Stimulated activated naive B cell treated with anti-CD40 and anti-IgM and Interleukin-4, amounts not matched to agents 10 μg/mL and 1 μg/mL and 100 μg/mL, for 72 hours (primary cell): ENCODE data around the gene RNF130.
A peak's percentile ranks its signal among the peaks of the same experiment; 100 is the strongest.
"Not testable (repeated sequence)": the region's sequence is repeated elsewhere in the genome, so short reads cannot be mapped to it uniquely, and the experiment has no call there.

Experiments
- ATAC-seq, 2 donors: fragments of 150-1000 bp; cut with Tn5 transposase; replicated peaks; 2 replicates each; pipeline ENCODE4 v1.10.0; 2021; ENCODE audit warnings: moderate library complexity in 1 of 2
- DNase-seq: peaks from one replicate; pipeline ENCODE4 v3.0.0; 2021
- H3K27ac Mint-ChIP-seq: one replicate; pipeline ENCODE4 v1.8.0; 2022; ENCODE audit warnings: mild to moderate bottlenecking, mixed read lengths
- H3K27me3 Mint-ChIP-seq, 2 donors: one replicate each; pipeline ENCODE4 v1.8.0; 2022; ENCODE audit warnings: mixed read lengths in 2 of 2
- H3K36me3 Mint-ChIP-seq, 2 donors: one replicate each; pipeline ENCODE4 v1.8.0; 2022; ENCODE audit warnings: mixed read lengths in 2 of 2, mild to moderate bottlenecking in 1 of 2
- H3K4me1 Mint-ChIP-seq, 2 donors: one replicate each; pipeline ENCODE4 v1.8.0; 2022; ENCODE audit warnings: mixed read lengths in 2 of 2, mild to moderate bottlenecking in 1 of 2
- H3K4me3 Mint-ChIP-seq, 2 donors: one replicate each; pipeline ENCODE4 v1.8.0; 2022; ENCODE audit warnings: mild to moderate bottlenecking in 2 of 2, mixed read lengths in 2 of 2, moderate library complexity in 1 of 2
- H3K9me3 Mint-ChIP-seq, 2 donors: one replicate each; pipeline ENCODE4 v1.8.0; 2022; ENCODE audit warnings: mixed read lengths in 2 of 2, mild to moderate bottlenecking in 1 of 2

The RNF130 gene

DNA sequence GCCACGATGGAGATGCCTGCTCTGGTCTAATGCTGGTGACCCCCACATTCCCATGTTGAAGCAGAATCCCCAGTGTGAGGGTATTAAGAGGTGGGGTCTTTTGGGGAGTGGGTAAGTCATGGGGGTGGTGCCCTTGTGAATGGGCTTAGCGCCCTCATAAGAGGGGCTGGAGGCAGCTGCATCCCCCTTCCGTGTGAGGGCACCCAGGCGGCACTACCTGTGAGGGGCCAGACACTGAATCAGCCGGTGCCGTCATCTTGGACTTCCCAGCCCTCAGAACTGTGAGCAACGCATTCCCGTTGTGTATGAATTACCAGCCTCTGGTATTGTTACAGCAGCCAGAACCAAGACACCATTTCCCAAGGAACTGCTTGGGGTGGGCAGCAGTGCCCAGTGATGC lies 27.0 kb upstream of the RNF130 start:
- no peak for ATAC-seq
- Mint-ChIP-seq H3K27me3 (peaks cover 21 to 43% of the 10 kb centered on the region in 2 donors), H3K4me1 (peaks cover 3 to 5% of the 10 kb centered on the region in 2 donors), H3K36me3 (no peaks in the 10 kb centered on the region), H3K9me3 (no peaks in the 10 kb centered on the region), H3K4me3 (no peak overlapping the region), H3K27ac (no peak overlapping the region)
- no peak for DNase-seq

DNA sequence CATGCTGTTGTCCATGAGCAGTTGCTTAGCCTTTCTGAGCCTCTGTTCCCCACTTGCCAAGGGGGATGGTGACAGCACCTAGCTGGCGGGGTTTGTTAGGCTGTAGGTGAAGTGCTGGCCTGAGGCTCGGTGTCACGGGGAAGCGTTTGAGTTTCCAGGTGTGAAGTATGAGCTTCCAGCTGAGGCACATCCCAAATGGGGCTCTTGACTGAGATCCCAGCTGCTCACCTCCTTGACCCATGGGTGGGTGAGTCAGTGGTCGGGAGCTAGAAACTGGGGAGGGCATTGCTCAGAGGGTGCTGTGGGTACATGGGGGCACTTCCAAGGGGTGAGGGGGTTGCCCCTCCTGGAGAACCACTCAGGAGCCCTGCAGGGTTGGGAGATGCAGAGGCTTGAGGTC lies 26.4 kb upstream of the RNF130 start:
- no peak overlapping the region for H3K27ac Mint-ChIP-seq
- no peaks in the 10 kb centered on the region for H3K9me3 Mint-ChIP-seq
- H3K27me3 Mint-ChIP-seq: peaks cover 23 to 37% of the 10 kb centered on the region in 2 donors
- H3K4me3 Mint-ChIP-seq: no peak overlapping the region
- no peaks in the 10 kb centered on the region for H3K36me3 Mint-ChIP-seq
- ATAC-seq (no peak), DNase-seq (no peak)
- H3K4me1 Mint-ChIP-seq: peaks cover 5 to 7% of the 10 kb centered on the region in 2 donors

DNA sequence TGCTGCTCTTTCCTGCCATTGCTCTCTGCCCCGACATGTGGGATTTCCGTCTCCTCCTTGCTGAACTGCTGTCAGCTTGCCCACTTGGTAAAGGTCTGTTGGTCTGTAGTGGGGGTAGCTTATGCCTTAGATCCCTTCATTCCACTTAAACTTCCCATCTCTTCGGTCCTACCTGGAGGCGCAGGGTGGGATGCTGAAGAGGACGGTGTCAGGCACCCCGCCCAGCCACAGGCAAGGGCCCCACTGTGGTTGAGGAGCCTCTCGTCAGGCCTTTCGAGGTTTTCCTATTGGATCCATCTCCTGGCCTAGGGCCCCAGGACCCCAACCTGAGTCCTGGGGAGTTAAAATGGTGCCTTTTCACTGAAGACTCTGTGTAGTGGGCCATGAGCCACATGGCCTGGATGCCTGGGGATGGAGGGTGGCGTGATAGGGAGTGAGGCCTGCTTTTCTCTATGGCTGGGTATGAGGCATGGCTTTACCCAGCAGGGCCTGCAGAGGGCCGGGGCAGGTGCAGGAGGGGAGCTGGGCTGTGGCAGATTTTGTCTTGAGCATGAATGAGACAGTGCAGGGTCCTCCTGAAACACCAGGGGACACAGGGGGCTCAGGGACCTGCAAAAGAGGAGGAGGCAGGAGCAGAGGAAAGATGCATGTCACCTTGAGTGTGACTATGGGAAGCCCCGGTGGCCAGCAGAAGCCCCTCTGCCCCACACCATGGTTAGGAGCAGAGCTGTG lies 25.8 kb upstream of the RNF130 start:
- no peak overlapping the region for H3K27ac Mint-ChIP-seq
- peaks cover 6 to 7% of the 10 kb centered on the region in 2 donors for H3K4me1 Mint-ChIP-seq
- H3K4me3 Mint-ChIP-seq: no peak overlapping the region
- ATAC-seq: no peak
- no peaks in the 10 kb centered on the region for H3K9me3 Mint-ChIP-seq
- DNase-seq: no peak
- peaks cover 25 to 33% of the 10 kb centered on the region in 2 donors for H3K27me3 Mint-ChIP-seq
- H3K36me3 Mint-ChIP-seq: no peaks in the 10 kb centered on the region

- Mint-ChIP-seq H3K36me3 (no peaks in the 10 kb centered on the region), H3K9me3 (no peaks in the 10 kb centered on the region), H3K4me1 (peaks cover 6 to 7% of the 10 kb centered on the region in 2 donors), H3K4me3 (no peak overlapping the region), H3K27me3 (peaks cover 25 to 33% of the 10 kb centered on the region in 2 donors), H3K27ac (peak overlapping the region; percentile 31)
- ATAC-seq (no peak), DNase-seq (no peak)
Observed at GRCh38 chr5:180096616-180097015, 25.1 kb upstream of the RNF130 start.

- H3K36me3 Mint-ChIP-seq: no peaks in the 10 kb centered on the region
- no peaks in the 10 kb centered on the region for H3K9me3 Mint-ChIP-seq
- peaks cover 25 to 33% of the 10 kb centered on the region in 2 donors for H3K27me3 Mint-ChIP-seq
- H3K4me3 Mint-ChIP-seq: no peak overlapping the region
- H3K27ac Mint-ChIP-seq: no peak overlapping the region
- no peak for DNase-seq
- H3K4me1 Mint-ChIP-seq: peaks cover 9 to 12% of the 10 kb centered on the region in 2 donors
- no peak for ATAC-seq
Observed at GRCh38 chr5:180095545-180095944, 24.0 kb upstream of the RNF130 start.

DNA sequence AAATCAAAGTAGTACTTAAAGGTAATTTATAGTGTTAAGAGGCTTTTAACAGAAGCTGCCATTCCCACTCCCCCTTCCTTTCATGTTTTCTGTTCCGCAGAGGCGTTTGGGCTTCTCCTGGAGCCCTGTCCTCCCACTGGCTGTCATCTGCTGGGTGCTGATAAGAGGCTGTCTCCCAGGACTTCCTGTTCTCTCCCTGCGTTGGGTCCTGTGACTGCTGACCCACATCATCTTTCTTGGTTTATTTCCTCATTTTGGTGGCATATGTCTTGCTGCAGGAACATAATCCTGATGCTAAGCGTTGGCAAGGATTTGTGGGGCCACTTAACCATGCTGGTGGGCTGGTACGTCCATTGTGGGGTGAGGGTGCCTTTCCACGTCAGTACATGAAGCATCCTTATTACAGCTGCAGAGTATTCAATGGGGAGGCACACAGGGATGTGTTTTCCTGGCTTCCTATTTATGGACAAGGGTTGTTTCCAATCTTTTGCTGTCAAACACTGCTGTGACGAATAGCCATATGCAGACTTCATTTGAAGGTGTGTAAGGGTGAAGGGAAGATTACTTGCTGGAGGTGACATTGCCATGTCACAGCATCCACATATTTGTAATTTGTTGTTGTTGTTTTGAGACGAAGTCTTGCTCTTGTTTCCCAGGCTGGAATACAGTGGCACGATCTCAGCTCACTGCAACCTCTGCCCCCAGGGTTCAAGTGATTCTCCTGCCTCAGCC lies 22.3 kb upstream of the RNF130 start:
- H3K27me3 Mint-ChIP-seq: peaks cover 25 to 33% of the 10 kb centered on the region in 2 donors
- H3K4me3 Mint-ChIP-seq: no peak overlapping the region
- no peaks in the 10 kb centered on the region for H3K36me3 Mint-ChIP-seq
- H3K4me1 Mint-ChIP-seq: peaks cover 11 to 12% of the 10 kb centered on the region in 2 donors
- H3K27ac Mint-ChIP-seq: no peak overlapping the region
- ATAC-seq (no peak), DNase-seq (no peak)
- no peaks in the 10 kb centered on the region for H3K9me3 Mint-ChIP-seq

DNA sequence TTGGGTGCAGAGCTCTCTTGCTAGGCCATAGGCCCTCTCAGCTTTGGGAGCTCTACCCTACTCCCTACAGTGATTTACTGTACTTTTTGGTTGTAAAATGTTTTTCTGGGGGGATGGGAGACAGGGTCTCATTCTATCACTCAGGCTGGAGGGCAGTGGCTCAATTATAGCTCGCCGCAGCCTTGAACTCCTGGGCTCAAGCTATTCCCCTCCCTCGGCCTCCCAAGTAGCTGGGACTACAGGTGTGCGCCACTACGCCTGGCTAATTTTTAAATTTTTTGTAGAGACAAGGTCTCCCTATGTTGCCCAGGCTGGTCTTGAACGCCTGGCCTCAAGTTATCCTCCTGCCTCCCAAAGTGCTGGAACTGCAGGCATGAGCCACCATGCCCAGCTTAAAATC lies 21.7 kb upstream of the RNF130 start:
- Mint-ChIP-seq H3K4me1 (peaks cover 11 to 12% of the 10 kb centered on the region in 2 donors), H3K9me3 (no peaks in the 10 kb centered on the region), H3K4me3 (no peak overlapping the region), H3K27me3 (peaks cover 25 to 31% of the 10 kb centered on the region in 2 donors), H3K36me3 (no peaks in the 10 kb centered on the region), H3K27ac (no peak overlapping the region)
- no peak for DNase-seq
- no peak for ATAC-seq

DNA sequence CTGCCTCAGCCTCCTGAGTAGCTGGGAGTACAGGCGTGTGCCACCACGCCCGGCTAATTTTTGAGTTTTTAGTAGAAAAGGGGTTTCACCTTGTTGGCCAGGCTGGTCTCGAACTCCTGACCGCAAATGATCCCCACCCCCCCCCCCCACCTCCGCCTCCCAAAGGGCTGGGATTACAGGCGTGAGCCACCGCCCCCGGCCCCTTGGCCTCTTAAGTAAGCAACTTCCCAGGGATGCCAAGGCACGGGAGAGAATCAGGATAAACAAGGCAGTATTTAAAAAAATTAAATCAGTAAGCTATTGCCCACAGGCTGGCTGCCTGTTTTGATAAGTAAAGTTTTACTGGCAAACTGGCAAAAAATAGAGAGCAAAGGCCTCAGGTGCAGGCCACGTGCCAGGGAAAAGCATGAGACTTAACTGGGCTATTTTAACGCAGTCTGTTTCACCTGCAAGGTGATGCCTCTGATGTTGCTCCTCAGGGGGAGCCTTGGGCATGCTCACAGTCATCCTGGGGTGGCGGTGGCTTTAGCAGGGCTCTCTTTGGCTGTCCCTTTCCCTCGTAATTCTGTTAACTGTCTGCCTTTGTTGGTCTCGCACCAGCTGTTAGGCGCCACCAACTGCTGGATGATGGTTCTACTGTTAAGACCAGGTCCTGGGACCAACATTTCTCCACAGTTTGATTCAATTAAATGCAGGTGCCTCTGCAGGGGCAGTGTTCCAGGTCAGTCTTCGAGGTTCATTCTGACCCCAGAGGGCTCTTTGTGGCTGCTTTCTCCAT lies 19.4 kb upstream of the RNF130 start:
- H3K36me3 Mint-ChIP-seq: no peaks in the 10 kb centered on the region
- DNase-seq: no peak

GRCh38 chr5:180090098-180090768 lies 18.7 kb upstream of the RNF130 start:
- ATAC-seq (peak; percentile 91 to 94), DNase-seq (peak; percentile 75)
- no peaks in the 10 kb centered on the region for H3K36me3 Mint-ChIP-seq
- peaks cover 12 to 13% of the 10 kb centered on the region in 2 donors for H3K4me1 Mint-ChIP-seq
- peak overlapping the region; percentile 89 for H3K27ac Mint-ChIP-seq
- peaks cover 8 to 14% of the 10 kb centered on the region in 2 donors for H3K27me3 Mint-ChIP-seq
- H3K9me3 Mint-ChIP-seq: no peaks in the 10 kb centered on the region
- H3K4me3 Mint-ChIP-seq: peak overlapping the region; percentile 86 to 89

More for the DNA sequence above, 19.4 kb upstream of the RNF130 start:
- Mint-ChIP-seq H3K27ac (no peak overlapping the region), H3K9me3 (no peaks in the 10 kb centered on the region), H3K4me3 (peak overlapping the region; percentile 86 to 89), H3K4me1 (peaks cover 11 to 12% of the 10 kb centered on the region in 2 donors), H3K27me3 (peaks cover 14 to 16% of the 10 kb centered on the region in 2 donors)
- peak in 1 of 2 donors; percentile 44 for ATAC-seq

DNA sequence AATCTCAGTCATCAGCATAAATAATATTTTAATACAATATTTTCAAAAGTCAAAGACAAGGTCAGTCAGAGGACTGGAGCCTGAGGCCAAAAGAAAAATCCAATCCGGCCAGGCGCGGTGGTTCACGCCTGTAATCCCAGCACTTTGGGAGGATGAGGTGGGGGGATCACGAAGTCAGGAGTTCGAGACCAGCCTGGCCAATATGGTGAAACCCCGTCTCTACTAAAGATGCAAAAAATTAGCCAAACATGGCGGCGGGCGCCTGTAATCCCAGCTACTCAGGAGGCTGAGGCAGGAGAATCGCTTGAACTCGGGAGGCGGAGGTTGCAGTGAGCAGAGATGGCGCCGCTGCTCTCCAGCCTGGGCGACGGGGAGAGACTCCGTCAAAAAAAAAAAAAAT lies 18.1 kb upstream of the RNF130 start:
- H3K36me3 Mint-ChIP-seq, DNase-seq, ATAC-seq, H3K27me3 Mint-ChIP-seq, H3K27ac Mint-ChIP-seq, H3K9me3 Mint-ChIP-seq: not testable (repeated sequence)
- Mint-ChIP-seq H3K4me3 (peak overlapping the region; percentile 65 to 89), H3K4me1 (peaks cover 12 to 13% of the 10 kb centered on the region in 2 donors)

- Mint-ChIP-seq H3K27me3 (peaks cover under 1 to 12% of the 10 kb centered on the region in 2 donors), H3K9me3 (no peaks in the 10 kb centered on the region), H3K27ac (no peak overlapping the region), H3K4me3 (no peak overlapping the region), H3K36me3 (no peaks in the 10 kb centered on the region), H3K4me1 (peaks cover 8 to 10% of the 10 kb centered on the region in 2 donors)
- DNase-seq: no peak
- no peak for ATAC-seq
Observed at GRCh38 chr5:180088561-180088960, 17.0 kb upstream of the RNF130 start.

- Mint-ChIP-seq H3K27ac (no peak overlapping the region), H3K9me3 (no peaks in the 10 kb centered on the region), H3K4me3 (no peak overlapping the region), H3K4me1 (peaks cover 5 to 7% of the 10 kb centered on the region in 2 donors), H3K27me3 (peaks cover 9% of the 10 kb centered on the region in 2 donors), H3K36me3 (no peaks in the 10 kb centered on the region)
- DNase-seq: no peak
- no peak for ATAC-seq
Observed at GRCh38 chr5:180086816-180087399, 15.3 kb upstream of the RNF130 start.

DNA sequence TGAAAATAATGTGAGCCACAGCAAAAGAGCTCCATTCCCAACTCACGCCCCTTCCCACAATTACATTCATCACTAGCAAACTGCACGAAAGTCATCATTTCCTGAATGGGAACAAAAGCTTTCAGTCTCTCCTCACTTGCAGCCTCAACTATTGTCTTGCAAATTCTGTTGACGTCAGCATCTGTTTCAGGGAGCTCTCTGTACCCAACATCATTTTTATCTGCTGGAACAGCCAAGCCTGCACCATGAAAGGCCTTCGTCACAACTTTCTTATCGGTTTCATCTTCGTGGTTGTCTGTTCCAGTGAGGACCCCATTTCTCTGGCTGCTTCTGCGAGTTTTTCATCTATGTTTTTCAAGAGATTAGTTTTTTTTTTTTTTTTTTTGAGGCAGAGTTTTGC lies 14.3 kb upstream of the RNF130 start:
- peaks cover 0 to 5% of the 10 kb centered on the region in 2 donors for H3K4me1 Mint-ChIP-seq
- peaks cover 9 to 12% of the 10 kb centered on the region in 2 donors for H3K27me3 Mint-ChIP-seq
- H3K9me3 Mint-ChIP-seq: no peaks in the 10 kb centered on the region
- H3K36me3 Mint-ChIP-seq: no peaks in the 10 kb centered on the region
- DNase-seq (no peak), ATAC-seq (no peak)
- no peak overlapping the region for H3K4me3 Mint-ChIP-seq
- H3K27ac Mint-ChIP-seq: no peak overlapping the region
